Measurements from ENCODE around the gene RNF145. TPM values are rescaled to one million over a fixed set of nuclear protein-coding genes. Genes with fewer than 3 reads are reported as not detected.

Gene RNF145
- total RNA-seq, 1 donor from 2014 or later, result 56.6 TPM

DNA sequence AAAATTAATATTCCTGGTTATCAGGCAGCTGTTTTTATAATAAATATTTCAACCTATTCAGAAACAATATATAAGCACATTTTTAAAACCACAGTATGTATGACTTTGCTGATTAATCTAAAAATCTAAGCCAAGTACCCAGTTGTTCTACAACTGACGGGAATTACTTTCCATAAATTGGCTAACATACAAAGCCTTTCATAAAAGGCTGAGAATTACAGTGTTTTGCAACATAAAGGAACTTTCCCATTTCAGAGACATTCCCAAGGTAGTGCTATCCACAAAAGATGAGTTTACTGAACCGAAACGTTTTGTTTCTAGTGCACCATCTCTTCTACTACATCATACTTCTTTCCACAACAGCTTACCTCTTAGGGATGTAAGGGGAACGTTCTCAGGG lies 7.2 kb downstream of the RNF145 start:
- no peaks in the 10 kb centered on the region for H3K27me3 Mint-ChIP-seq
- H3K9me3 Mint-ChIP-seq (ENCODE audit: low read depth), result no peaks in the 10 kb centered on the region
- no peak overlapping the region for H3K27ac Mint-ChIP-seq
- TF ChIP-seq, protein P1, sequence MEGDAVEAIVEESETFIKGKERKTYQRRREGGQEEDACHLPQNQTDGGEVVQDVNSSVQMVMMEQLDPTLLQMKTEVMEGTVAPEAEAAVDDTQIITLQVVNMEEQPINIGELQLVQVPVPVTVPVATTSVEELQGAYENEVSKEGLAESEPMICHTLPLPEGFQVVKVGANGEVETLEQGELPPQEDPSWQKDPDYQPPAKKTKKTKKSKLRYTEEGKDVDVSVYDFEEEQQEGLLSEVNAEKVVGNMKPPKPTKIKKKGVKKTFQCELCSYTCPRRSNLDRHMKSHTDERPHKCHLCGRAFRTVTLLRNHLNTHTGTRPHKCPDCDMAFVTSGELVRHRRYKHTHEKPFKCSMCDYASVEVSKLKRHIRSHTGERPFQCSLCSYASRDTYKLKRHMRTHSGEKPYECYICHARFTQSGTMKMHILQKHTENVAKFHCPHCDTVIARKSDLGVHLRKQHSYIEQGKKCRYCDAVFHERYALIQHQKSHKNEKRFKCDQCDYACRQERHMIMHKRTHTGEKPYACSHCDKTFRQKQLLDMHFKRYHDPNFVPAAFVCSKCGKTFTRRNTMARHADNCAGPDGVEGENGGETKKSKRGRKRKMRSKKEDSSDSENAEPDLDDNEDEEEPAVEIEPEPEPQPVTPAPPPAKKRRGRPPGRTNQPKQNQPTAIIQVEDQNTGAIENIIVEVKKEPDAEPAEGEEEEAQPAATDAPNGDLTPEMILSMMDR (IDR thresholded peaks at IDR 0.05; ENCODE audit: unreplicated experiment), result no peak
- DNase-seq (ENCODE audit: low spot score, unreplicated experiment), result no peak
- peaks cover 4% of the 10 kb centered on the region for H3K36me3 Mint-ChIP-seq (ENCODE audit: insufficient read depth)
- H3K4me3 Mint-ChIP-seq (ENCODE audit: low read depth), result no peak overlapping the region
- H3K4me1 Mint-ChIP-seq (ENCODE audit: low read depth), result peaks cover 10% of the 10 kb centered on the region

DNA sequence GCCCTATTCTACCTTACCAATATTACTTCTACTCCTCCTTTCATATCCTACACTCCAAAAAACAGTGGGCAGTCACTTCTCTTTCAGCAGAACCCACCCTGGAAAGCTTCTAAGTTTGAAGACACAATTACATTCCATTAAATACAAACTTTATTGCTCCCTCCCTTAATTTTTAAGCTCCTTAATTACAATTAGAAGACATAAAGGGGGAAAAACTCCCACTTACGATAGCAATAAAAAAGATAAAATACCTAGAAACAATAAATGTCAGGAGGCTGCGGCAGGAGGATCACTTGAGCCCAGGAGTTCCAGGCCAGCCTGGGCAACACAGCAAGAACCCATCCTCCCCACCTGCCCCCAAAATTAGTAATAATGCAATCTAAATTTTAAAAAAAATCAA lies 9.6 kb downstream of the RNF145 start:
- H3K27ac Mint-ChIP-seq, result no peak overlapping the region
- H3K27me3 Mint-ChIP-seq, result no peaks in the 10 kb centered on the region
- no peaks in the 10 kb centered on the region for H3K9me3 Mint-ChIP-seq (ENCODE audit: low read depth)
- peaks cover 9% of the 10 kb centered on the region for H3K36me3 Mint-ChIP-seq (ENCODE audit: insufficient read depth)
- TF ChIP-seq, protein P1 (IDR thresholded peaks at IDR 0.05; ENCODE audit: unreplicated experiment), result no peak
- no peak overlapping the region for H3K4me3 Mint-ChIP-seq (ENCODE audit: low read depth)
- DNase-seq (ENCODE audit: low spot score, unreplicated experiment), result no peak
- H3K4me1 Mint-ChIP-seq (ENCODE audit: low read depth), result no peaks in the 10 kb centered on the region

DNA sequence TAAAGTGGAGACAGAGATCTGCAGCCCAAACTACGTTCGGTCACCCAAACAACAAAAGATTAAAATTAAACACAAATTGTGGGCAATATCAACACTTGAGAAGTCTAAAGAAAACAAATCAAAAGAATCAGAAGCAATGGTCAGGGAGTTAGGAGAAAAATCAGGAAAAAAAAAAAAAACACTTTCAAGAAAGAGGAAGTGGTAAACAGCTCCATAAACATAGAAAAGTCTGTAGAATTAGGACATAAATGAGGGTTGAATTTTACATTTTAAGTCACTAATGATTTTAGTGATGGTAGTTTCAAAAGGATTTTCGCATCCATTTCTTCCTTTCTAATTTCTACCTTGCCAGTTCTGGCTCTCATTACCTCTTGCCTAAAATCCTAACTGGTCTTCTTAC lies 10.1 kb downstream of the RNF145 start:
- Mint-ChIP-seq H3K9me3 (ENCODE audit: low read depth) (no peaks in the 10 kb centered on the region), H3K27me3 (no peaks in the 10 kb centered on the region), H3K27ac (no peak overlapping the region), H3K36me3 (ENCODE audit: insufficient read depth) (peaks cover 10% of the 10 kb centered on the region), H3K4me1 (ENCODE audit: low read depth) (no peaks in the 10 kb centered on the region), H3K4me3 (ENCODE audit: low read depth) (no peak overlapping the region)
- DNase-seq (ENCODE audit: low spot score, unreplicated experiment), result no peak
- TF ChIP-seq, protein P1 (IDR thresholded peaks at IDR 0.05; ENCODE audit: unreplicated experiment), result no peak

DNA sequence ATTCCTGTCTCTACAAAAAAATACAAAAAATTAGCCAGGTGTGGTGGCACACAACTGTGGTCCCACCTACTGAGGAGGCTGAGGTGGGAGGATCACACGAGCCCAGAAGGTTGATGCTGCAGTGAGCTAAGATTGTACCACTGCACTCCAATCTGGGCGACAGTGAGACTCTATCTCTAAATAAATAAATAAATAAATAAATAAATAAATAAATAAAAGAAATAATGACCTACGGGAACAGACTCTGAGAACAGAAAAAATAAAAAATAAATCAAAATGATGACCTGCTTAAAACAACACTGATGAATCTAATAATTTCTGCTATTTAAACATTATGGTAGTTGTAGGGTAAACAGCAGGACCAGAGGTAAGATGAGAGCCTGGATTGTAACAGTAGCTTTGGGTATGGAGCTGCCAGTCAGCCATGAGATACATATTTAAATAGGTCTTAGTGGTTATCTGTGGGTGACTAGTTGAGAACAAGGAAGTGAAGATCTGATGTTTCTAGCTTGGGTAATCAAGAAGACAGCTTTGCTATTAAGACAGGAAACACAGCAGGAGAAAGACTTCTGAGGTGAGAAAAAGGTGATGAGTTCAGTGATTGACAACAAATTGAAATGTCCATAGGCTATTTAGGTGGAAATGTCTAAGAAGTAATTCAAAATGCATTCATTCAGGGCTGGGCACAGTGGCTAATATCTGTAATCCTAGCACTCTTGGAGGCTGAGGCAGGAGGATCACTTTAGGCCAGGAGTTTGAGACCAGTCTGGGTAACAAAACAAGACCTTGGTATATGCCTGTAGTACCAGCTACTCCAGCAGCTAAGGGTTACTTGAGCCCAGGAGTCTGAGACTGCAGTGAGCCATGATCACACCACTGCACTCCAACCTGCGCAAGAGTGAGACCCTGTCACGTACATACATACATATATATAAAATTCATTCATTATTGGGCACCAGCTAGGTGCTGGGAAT lies 11.0 kb downstream of the RNF145 start:
- no peak overlapping the region for H3K27ac Mint-ChIP-seq
- DNase-seq (ENCODE audit: low spot score, unreplicated experiment), result no peak
- H3K9me3 Mint-ChIP-seq (ENCODE audit: low read depth), result no peaks in the 10 kb centered on the region
- no peaks in the 10 kb centered on the region for H3K4me1 Mint-ChIP-seq (ENCODE audit: low read depth)
- H3K27me3 Mint-ChIP-seq, result no peaks in the 10 kb centered on the region
- H3K4me3 Mint-ChIP-seq (ENCODE audit: low read depth), result no peak overlapping the region
- H3K36me3 Mint-ChIP-seq (ENCODE audit: insufficient read depth), result peaks cover 10% of the 10 kb centered on the region
- TF ChIP-seq, protein P1 (IDR thresholded peaks at IDR 0.05; ENCODE audit: unreplicated experiment), result no peak

DNA sequence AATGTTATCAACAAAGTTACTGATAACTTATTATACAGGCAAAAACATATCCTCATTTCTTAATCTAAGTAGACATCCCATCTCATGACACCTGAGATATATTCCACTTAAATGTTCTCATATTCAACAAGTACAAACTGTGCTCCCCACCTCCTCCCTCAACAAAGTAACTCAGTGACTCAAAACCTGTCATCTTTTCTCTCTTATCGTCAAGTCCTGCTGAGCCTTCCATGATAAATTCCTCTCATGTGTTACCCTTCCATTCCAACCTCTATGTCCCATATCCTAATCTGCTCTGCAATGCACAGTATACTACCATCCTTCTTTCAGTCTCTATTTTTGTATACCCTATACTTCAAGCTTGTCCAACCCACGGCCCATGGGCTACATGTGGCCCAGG lies 13.6 kb downstream of the RNF145 start:
- DNase-seq (ENCODE audit: low spot score, unreplicated experiment), result no peak
- TF ChIP-seq, protein P1 (IDR thresholded peaks at IDR 0.05; ENCODE audit: unreplicated experiment), result no peak
- Mint-ChIP-seq H3K27me3 (no peaks in the 10 kb centered on the region), H3K36me3 (ENCODE audit: insufficient read depth) (peaks cover 13% of the 10 kb centered on the region), H3K9me3 (ENCODE audit: low read depth) (no peaks in the 10 kb centered on the region), H3K4me1 (ENCODE audit: low read depth) (no peaks in the 10 kb centered on the region), H3K27ac (no peak overlapping the region), H3K4me3 (ENCODE audit: low read depth) (no peak overlapping the region)

All from progenitor cell of endocrine pancreas (in vitro differentiated cells).